Tibial nerve (tissue), 3 donors: ENCODE results near the gene FAM163B.

Source experiments
- EP300 ChIP-seq, 2 donors: sonication (generic); formaldehyde crosslinking; IDR thresholded peaks; one replicate each; pipeline ENCODE4 v1.6.1; 2017; ENCODE audit warnings: antibody characterized with exemption in 2 of 2, mild to moderate bottlenecking in 1 of 2
- POLR2A ChIP-seq, 2 donors: fragments of 450-650 bp; IDR thresholded peaks; one replicate each; pipeline ENCODE4 v1.6.1; 2017; ENCODE audit warnings: antibody characterized with exemption in 2 of 2, mild to moderate bottlenecking in 2 of 2, moderate library complexity in 2 of 2

- no peak for TF ChIP-seq EP300 (IDR thresholded peaks at IDR 0.05)
- TF ChIP-seq POLR2A (IDR thresholded peaks at IDR 0.05): no peak
These were observed 36.3 kb downstream of the FAM163B start for GRCh38 chr9:133572821-133573361.
